GM23248 (cell line): ENCODE measurements around the gene RANBP10.

ENCODE experiments used
- EZH2 ChIP-seq: fragments of 200-600 bp; sonication (generic); IDR thresholded peaks from 2 replicates; pipeline ENCODE4 v1.6.1; 2018; ENCODE audit warnings: antibody characterized with exemption, mild to moderate bottlenecking; ENCODE audit not compliant: insufficient read depth, poor library complexity, severe bottlenecking
- EZH2phosphoT487 ChIP-seq: fragments of 200-600 bp; sonication (generic); IDR thresholded peaks from 2 replicates; pipeline ENCODE4 v1.6.1; 2018; ENCODE audit warnings: antibody characterized with exemption, moderate library complexity, mild to moderate bottlenecking, low read depth; ENCODE audit not compliant: insufficient read depth

DNA sequence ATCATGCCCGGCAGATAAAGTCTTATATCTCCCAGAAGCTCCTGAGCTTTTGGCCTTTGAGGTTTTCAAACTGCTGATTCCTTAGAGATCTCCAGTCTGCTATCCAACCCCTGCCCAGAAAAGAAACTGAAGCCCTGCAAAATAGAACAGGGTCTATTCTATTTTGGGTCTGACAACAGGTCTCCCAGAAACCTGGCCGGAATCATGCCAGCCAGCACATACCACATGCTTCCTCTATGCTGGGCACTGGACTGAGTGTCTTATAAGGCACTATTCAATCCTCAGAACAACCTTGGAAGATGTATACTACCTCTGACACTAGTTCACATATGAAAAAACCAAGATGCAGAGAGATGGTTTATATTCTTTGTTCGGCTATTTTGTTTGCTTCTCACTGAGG is 66.0 kb downstream of the RANBP10 start:
- no peak for TF ChIP-seq EZH2
- TF ChIP-seq EZH2phosphoT487 = no peak
